Heart left ventricle (tissue), 16 donors: Measurements from ENCODE around the gene LAMA5. TPM values are rescaled to one million over a fixed set of nuclear protein-coding genes. Genes with fewer than 3 reads are reported as not detected.
A peak's percentile ranks its signal among the peaks of the same experiment; 100 is the strongest.

Source experiments
- ATAC-seq, 4 donors: fragments of 200-7000 bp; cut with Tn5 transposase; one replicate each; pipeline ENCODE4 v1.9.1; 2020 to 2022; ENCODE audit warnings: moderate library complexity in 4 of 4, mild to moderate bottlenecking in 3 of 4, moderate number of reproducible peaks in 1 of 4
- DNase-seq, 5 donors: peaks; one replicate each; pipeline ENCODE4 v3.0.0-alpha.2; 2020
- H3K27ac ChIP-seq, 12 donors: fragments of 200-600 bp; sonication (generic) in 4 of 12; one replicate each; pipeline versions ENCODE4 v1.5.0 to v1.8.0; 2016 to 2022; ENCODE audit warnings: mild to moderate bottlenecking in 2 of 12
- H3K27me3 ChIP-seq, 9 donors: fragments of 200-600 bp; sonication (generic) in 2 of 9; one replicate each; pipeline versions ENCODE4 v1.5.1 to v1.8.0; 2016 to 2022; ENCODE audit warnings: mild to moderate bottlenecking in 3 of 9
- H3K36me3 ChIP-seq, 9 donors: fragments of 200-600 bp; sonication (generic) in 2 of 9; one replicate each; pipeline versions ENCODE4 v1.5.0 to v1.8.0; 2018 to 2022; ENCODE audit warnings: mild to moderate bottlenecking in 2 of 9
- H3K4me1 ChIP-seq, 12 donors: fragments of 200-600 bp; sonication (generic) in 4 of 12; one replicate each; pipeline versions ENCODE4 v1.5.0 to v1.8.0; 2016 to 2022; ENCODE audit warnings: mild to moderate bottlenecking in 3 of 12
- H3K4me3 ChIP-seq, 12 donors: fragments of 200-600 bp; sonication (generic) in 4 of 12; one replicate each; pipeline versions ENCODE4 v1.5.0 to v1.8.0; 2017 to 2022; ENCODE audit warnings: mild to moderate bottlenecking in 9 of 12, moderate library complexity in 4 of 12
- H3K9me3 ChIP-seq, 12 donors: fragments of 200-600 bp; sonication (generic) in 4 of 12; one replicate each; pipeline versions ENCODE4 v1.5.0 to v1.8.0; 2016 to 2022; ENCODE audit warnings: mild to moderate bottlenecking in 1 of 12
- POLR2A ChIP-seq, 2 donors: fragments of 450-650 bp; IDR thresholded peaks; one replicate each; pipeline ENCODE4 v1.6.1; 2017; ENCODE audit warnings: antibody characterized with exemption in 2 of 2, mild to moderate bottlenecking in 2 of 2, moderate library complexity in 2 of 2
- WGBS, 4 donors: extraction: QIAGEN DNeasy Blood & Tissue Kit in 2 of 4; methylation state at CpG; one replicate each; pipeline versions ENCODE4 v1.1.5 to v1.1.7; 2013 to 2018; 5-methylcytosine and 5-hydroxymethylcytosine counted together
- intact Hi-C, 10 donors: fragments of 100-400 bp; cut with DNase I; formaldehyde crosslinking; loops; one replicate each; pipeline versions ENCODE4 v1.11.1 to v1.14.2; 2022
- polyA plus RNA-seq, 2 donors: library from polyadenylated mRNA; stranded (reverse); fragments of 200-250 nt; gene quantifications; one replicate each; pipeline ENCODE4 v1.2.3, GENCODE V29; 2013
- total RNA-seq, 9 donors: library from RNA; depleted of rRNA in 2 of 9; stranded (reverse); fragments of >200 nt in 2 of 9; fragmentation: NEBNext Ultra II Directional in 3 of 9; extraction: Animal tissue kit (Norgen Biotek cat#: 25700) in 3 of 9; gene quantifications; one replicate each; pipeline versions ENCODE4 v1.1.0 to v1.2.4, GENCODE V29; 2016 to 2023
- TF ChIP-seq, protein P1 (sequence below), 12 donors: fragments of 200-600 bp; sonication (generic) in 4 of 12; IDR thresholded peaks; one replicate each; pipeline versions ENCODE4 v1.5.0 to v1.8.0; 2018 to 2022; ENCODE audit warnings: antibody characterized with exemption in 12 of 12, mild to moderate bottlenecking in 5 of 12
- donor health status: ischemic (EF 13 %, LVEDD 7.1; RV severe dilation, severe dysfunction).
- donor health status: healthy with polysubstance abuse.
- donor health status: DM: no; HTN: yes; CAD: no.
- donor health status: DM: no; HTN: no; CAD: no.
- donor health status: ischemic (EF 25% LVEDD 6.9; RV normal size, moderate dysfunction).
- donor health status: ischemic (EF 25% LVEDD 5.7; RV mildly dilated, moderate dysfunction).
- donor health status: healthy.
- donor health status: DM: yes; HTN: yes; CAD: no.
- donor health status: ischemic (EF 35%, LVEDD 5.7; RV mildly dilated, moderate dysfunction).
- donor health status: nonischemic (EF 11% LVEDD 7.7; RV severe dilation, severe dysfunction).
- donor health status: DM: yes; HTN: yes; CAD: no.
- donor health status: PGD.
- donor health status: ischemic (EF 29% LVEDD 5.4; RV normal size, mild dysfunction).
- donor health status: nonischemic (EF 23%, LVEDD 6.1; RV moderate dilation, normal function).

Gene LAMA5
- total and polyA plus RNA-seq, 11 donors: 57.4 to 128 (median 73.6) TPM

DNA sequence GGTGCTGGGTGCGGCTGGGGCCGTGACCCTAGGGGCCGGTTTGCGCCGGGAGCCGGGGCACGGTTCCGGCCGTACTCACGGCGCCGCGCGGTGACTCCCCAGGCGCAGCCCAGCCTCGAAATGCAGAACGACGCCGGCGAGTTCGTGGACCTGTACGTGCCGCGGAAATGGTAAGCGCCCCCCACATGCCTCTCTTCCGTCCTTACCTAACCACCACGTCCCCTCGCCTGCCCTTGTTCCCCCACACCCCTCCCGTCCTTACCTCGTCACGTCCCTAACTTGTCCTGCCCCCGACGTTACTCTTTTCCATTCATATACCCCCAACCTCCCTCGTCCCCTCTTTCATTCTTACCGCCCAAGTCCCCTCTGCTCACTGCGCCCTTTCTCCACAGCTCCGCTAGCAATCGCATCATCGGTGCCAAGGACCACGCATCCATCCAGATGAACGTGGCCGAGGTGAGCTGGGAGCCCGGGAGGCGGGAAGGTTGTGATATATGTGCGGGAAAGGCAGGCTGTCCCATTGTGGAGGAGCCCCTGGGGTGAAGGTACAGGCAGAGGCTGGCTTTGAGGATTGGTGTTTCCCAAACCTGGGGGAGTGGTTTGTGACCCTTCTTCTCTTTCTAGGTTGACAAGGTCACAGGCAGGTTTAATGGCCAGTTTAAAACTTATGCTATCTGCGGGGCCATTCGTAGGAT lies 20.3 kb upstream of the LAMA5 start:
- Histone ChIP-seq H3K4me1 (peaks cover 8 to 32% (median 25%) of the 10 kb centered on the region in 12 donors), H3K4me3 (peak overlapping the region; percentile 57 to 100 (median 93)), H3K36me3 (peaks cover 0 to 40% (median 33%) of the 10 kb centered on the region in 9 donors), H3K9me3 (no peaks in the 10 kb centered on the region), H3K27me3 (no peaks in the 10 kb centered on the region), H3K27ac (peak overlapping the region; percentile 88 to 98 (median 93))
- no peak for DNase-seq
- TF ChIP-seq POLR2A (IDR thresholded peaks at IDR 0.05): no peak
- TF ChIP-seq, protein P1, sequence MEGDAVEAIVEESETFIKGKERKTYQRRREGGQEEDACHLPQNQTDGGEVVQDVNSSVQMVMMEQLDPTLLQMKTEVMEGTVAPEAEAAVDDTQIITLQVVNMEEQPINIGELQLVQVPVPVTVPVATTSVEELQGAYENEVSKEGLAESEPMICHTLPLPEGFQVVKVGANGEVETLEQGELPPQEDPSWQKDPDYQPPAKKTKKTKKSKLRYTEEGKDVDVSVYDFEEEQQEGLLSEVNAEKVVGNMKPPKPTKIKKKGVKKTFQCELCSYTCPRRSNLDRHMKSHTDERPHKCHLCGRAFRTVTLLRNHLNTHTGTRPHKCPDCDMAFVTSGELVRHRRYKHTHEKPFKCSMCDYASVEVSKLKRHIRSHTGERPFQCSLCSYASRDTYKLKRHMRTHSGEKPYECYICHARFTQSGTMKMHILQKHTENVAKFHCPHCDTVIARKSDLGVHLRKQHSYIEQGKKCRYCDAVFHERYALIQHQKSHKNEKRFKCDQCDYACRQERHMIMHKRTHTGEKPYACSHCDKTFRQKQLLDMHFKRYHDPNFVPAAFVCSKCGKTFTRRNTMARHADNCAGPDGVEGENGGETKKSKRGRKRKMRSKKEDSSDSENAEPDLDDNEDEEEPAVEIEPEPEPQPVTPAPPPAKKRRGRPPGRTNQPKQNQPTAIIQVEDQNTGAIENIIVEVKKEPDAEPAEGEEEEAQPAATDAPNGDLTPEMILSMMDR (IDR thresholded peaks at IDR 0.05): peak in 1 of 12 donors; percentile 0
- WGBS, 4 donors: 3 to 4% (median 4%) methylated on average over 44 to 47 of the region's 47 CpGs
- intact Hi-C loops: loop anchor here in 8 of 10 donors (5.0 to 10.0 kb wide), 8 partner anchors 40 to 373 kb away; partner anchors contain the start of genes MTG2 (in 2 of the 8), PSMA7 (in 2 of the 8) and SS18L1 (in 2 of the 8)
- ATAC-seq: peak in 1 of 4 donors; percentile 1

DNA sequence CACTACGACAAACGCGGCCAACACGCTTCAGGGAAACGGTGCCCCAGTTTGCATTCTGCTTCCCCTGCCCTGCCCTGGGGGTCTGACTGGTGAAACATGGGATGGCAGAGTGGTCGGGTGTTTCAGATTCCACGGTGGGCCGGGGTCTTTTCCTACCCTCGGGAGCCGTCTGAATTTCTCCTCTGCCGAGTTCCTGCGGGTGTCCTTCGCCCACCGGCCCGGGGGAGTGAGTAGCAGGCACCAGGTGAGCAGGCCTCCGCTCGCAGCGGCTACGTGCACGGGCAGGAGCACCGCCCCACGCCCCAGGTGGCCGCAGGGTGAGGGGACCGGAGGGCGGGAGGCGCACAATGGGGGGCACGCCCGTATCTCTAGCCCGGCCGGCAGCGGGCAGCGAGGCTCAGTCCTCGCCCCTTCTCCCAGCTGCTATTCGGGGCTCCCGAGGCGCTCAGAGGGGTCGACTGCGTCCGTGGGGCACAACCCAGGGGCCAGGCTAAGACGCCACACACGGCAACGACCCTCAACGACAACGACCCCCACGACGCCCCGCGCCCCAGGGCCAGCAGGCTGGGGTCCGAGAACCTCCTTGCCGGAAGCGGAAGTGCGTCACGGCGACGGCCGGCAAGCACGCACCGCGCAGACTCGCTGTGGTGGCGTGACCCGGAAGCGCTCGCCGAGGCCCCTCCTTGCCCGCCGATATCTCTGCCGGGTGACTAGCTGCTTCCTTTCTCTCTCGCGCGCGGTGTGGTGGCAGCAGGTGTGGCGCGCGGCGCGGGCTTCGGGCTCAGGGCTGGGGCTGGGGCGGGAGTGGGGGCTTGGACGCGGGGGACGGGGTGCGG lies 19.5 kb upstream of the LAMA5 start, which contains the start of gene RPS21:
Gene RPS21, plus strand, starts transcription at position 721 of the 836 bp plus-strand sequence. CDS start 236 bp downstream, outside the sequence.
- 0 to 2% (median 1%) methylated on average over 16 to 83 of the region's 83 CpGs for WGBS, 4 donors
- TF ChIP-seq POLR2A (IDR thresholded peaks at IDR 0.05): peak in 1 of 2 donors; percentile 86
- TF ChIP-seq, protein P1 (IDR thresholded peaks at IDR 0.05): peak in 1 of 12 donors; percentile 20
- no peaks in the 10 kb centered on the region for H3K27me3 ChIP-seq
- H3K36me3 ChIP-seq: peaks cover 0 to 37% (median 32%) of the 10 kb centered on the region in 9 donors
- H3K27ac ChIP-seq: peak within 1 kb of the TSS; percentile 88 to 98 (median 93)
- ATAC-seq (peak; percentile 84 to 95 (median 94)), DNase-seq (peak; percentile 94 to 97 (median 95))
- peaks cover 8 to 37% (median 29%) of the 10 kb centered on the region in 12 donors for H3K4me1 ChIP-seq
- no peaks in the 10 kb centered on the region for H3K9me3 ChIP-seq
- H3K4me3 ChIP-seq: peak within 1 kb of the TSS; percentile 57 to 100 (median 93)
- intact Hi-C loops: loop anchor here in 8 of 10 donors (5.0 to 10.0 kb wide), 8 partner anchors 39 to 372 kb away; partner anchors contain the start of genes MTG2 (in 2 of the 8), PSMA7 (in 2 of the 8) and SS18L1 (in 2 of the 8)

DNA sequence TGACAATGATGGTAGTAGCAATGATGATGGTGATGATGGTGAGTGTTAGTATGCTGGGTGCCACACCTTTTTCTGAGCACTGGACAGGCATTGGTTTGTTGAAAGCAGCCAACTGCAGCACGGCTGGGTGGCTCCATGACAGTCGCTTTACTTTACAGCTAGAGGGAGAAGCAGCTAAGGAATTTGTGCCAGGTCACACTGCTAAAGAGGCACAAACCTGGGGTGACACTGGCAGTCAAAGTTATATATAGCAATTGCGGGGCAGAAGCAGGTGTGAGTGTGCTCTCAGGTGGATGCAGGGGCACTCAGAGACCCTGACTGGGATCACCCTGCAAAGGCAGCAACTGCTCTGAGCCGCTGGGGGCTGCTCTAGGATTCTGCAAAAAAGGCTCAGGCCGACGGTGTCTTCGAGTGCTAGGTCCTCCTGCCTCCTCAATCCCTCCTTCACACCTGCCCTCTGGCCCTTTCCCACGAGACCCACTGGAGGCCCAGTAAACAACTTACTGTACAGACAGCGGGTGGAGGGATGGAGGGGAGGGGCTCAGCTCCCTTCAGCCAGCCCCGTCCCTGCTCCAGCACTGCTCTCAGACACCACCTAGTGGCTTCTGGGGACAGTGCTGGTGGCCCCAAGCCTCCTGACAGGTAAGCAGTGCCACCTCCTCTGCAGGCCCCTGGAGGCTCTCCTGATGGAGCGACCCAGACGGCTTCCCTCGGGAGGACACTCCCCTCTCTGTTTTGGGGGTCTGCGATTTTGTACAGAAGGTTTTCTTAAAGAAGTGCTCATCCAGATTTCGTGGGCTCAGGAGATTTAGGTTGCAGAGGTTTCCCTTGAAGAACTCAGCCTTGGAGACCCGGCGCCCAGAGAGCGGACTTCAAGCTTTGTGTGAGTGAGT lies 15.4 kb upstream of the LAMA5 start:
- peak; percentile 64 to 76 (median 70) for ATAC-seq
- peak; percentile 76 to 84 (median 80) for DNase-seq
- peak overlapping the region in 8 of 12 donors; percentile 4 to 73 (median 35) for H3K27ac ChIP-seq
- H3K27me3 ChIP-seq: no peaks in the 10 kb centered on the region
- TF ChIP-seq, protein P1 (IDR thresholded peaks at IDR 0.05): peak; percentile 88 to 97 (median 93)
- TF ChIP-seq POLR2A (IDR thresholded peaks at IDR 0.05): peak in 1 of 2 donors; percentile 32
- intact Hi-C loops: loop anchor here (1.0 to 10.0 kb wide), 12 partner anchors 26 to 368 kb away; partner anchors contain the start of genes ADRM1 (in 9 of the 10), MTG2 (in 2 of the 10), PSMA7 (in 1 of the 10) and SS18L1 (in 1 of the 10)
- no peaks in the 10 kb centered on the region for H3K36me3 ChIP-seq
- WGBS, 4 donors: 38 to 41% (median 39%) methylated on average over 18 of the region's 18 CpGs
- H3K9me3 ChIP-seq: no peaks in the 10 kb centered on the region
- H3K4me1 ChIP-seq: peaks cover 5 to 58% (median 41%) of the 10 kb centered on the region in 12 donors
- no peak overlapping the region for H3K4me3 ChIP-seq
